Cardiac muscle cell (in vitro differentiated cells and primary cell): Measurements from ENCODE around the gene ABCF1. TPM values are rescaled to one million over a fixed set of nuclear protein-coding genes. Genes with fewer than 3 reads are reported as not detected.
"Not testable (repeated sequence)": the region's sequence is repeated elsewhere in the genome, so short reads cannot be mapped to it uniquely, and the experiment has no call there.

ENCODE experiments used
- DNase-seq, 2 donors: peaks; one replicate each; pipeline versions ENCODE4 v3.0.0 to v3.0.0-alpha.2; 2010 to 2017; ENCODE audit warnings: low read depth in 1 of 2, low spot score in 1 of 2
- H3K27ac ChIP-seq: fragments of 200-600 bp; sonication (generic); 2 replicates; pipeline ENCODE4 v1.5.1; 2016
- H3K27me3 ChIP-seq: fragments of 200-600 bp; sonication (generic); 2 replicates; pipeline ENCODE4 v1.6.0; 2016; ENCODE audit warnings: control low read depth
- H3K36me3 ChIP-seq: fragments of 200-600 bp; sonication (generic); 2 replicates; pipeline ENCODE4 v1.5.1; 2016; ENCODE audit warnings: control low read depth
- H3K4me1 ChIP-seq: fragments of 200-600 bp; sonication (generic); 2 replicates; pipeline ENCODE4 v1.8.1; 2017; ENCODE audit warnings: low read depth, mild to moderate bottlenecking, mixed run types
- H3K4me3 ChIP-seq: fragments of 200-600 bp; sonication (generic); 2 replicates; pipeline ENCODE4 v1.5.1; 2016; ENCODE audit warnings: mild to moderate bottlenecking
- H3K9me3 ChIP-seq: fragments of 200-600 bp; sonication (generic); 2 replicates; pipeline ENCODE4 v1.5.1; 2017; ENCODE audit warnings: low read depth, mild to moderate bottlenecking, control low read depth
- CTCF ChIP-seq: IDR thresholded peaks from 2 replicates; pipeline ENCODE4 v1.5.1; 2012; ENCODE audit warnings: low read depth, mild to moderate bottlenecking, low read length
- polyA plus RNA-seq: library from polyadenylated mRNA; unstranded; fragments of >200 nt; fragmentation: Nextera tagmentation; extraction: Ambion mirVana; gene quantifications from 2 replicates; pipeline ENCODE4 v1.2.1, GENCODE V29; 2016
- total RNA-seq: library from RNA; depleted of rRNA; stranded (reverse); fragments of >200 nt; gene quantifications from 2 replicates; pipeline ENCODE4 v1.2.3, GENCODE V29; 2016

Gene ABCF1
- total and polyA plus RNA-seq, 2 experiments from 2014 or later = 52.5 to 54.4 TPM

- DNase-seq = no peak
- no peak for TF ChIP-seq CTCF
- Histone ChIP-seq H3K4me3 (no peak overlapping the region), H3K27me3 (no peaks in the 10 kb centered on the region), H3K4me1 (no peaks in the 10 kb centered on the region), H3K36me3 (peaks cover 32% of the 10 kb centered on the region), H3K27ac (peak overlapping the region; percentile 30), H3K9me3 (no peaks in the 10 kb centered on the region)
Measured at GRCh38 chr6:30590509-30590908, 19.3 kb downstream of the ABCF1 start.

- H3K9me3 ChIP-seq = no peaks in the 10 kb centered on the region
- H3K27ac ChIP-seq = peak overlapping the region; percentile 30
- H3K4me3 ChIP-seq = no peak overlapping the region
- TF ChIP-seq CTCF = no peak
- H3K27me3 ChIP-seq = no peaks in the 10 kb centered on the region
- DNase-seq = peak in 1 of 2 donors; percentile 57
- H3K4me1 ChIP-seq = no peaks in the 10 kb centered on the region
- peaks cover 32% of the 10 kb centered on the region for H3K36me3 ChIP-seq
Measured at GRCh38 chr6:30591008-30591407, 19.8 kb downstream of the ABCF1 start.

GRCh38 chr6:30592287-30592686, 21.0 kb downstream of the ABCF1 start:
- Histone ChIP-seq H3K27ac (no peak overlapping the region), H3K4me3 (no peak overlapping the region), H3K9me3 (no peaks in the 10 kb centered on the region), H3K27me3 (no peaks in the 10 kb centered on the region), H3K36me3 (peaks cover 23% of the 10 kb centered on the region), H3K4me1 (no peaks in the 10 kb centered on the region)
- no peak for DNase-seq
- no peak for TF ChIP-seq CTCF

- Histone ChIP-seq H3K27ac (peak overlapping the region; percentile 12), H3K36me3 (peaks cover 19% of the 10 kb centered on the region)
- peak; percentile 80 to 86 for DNase-seq
- TF ChIP-seq CTCF = peak; percentile 78
- not testable (repeated sequence) for H3K27me3 ChIP-seq, H3K9me3 ChIP-seq, H3K4me3 ChIP-seq, H3K4me1 ChIP-seq
Measured at GRCh38 chr6:30597315-30598144, 26.3 kb downstream of the ABCF1 start.

- Histone ChIP-seq H3K36me3 (peaks cover 34% of the 10 kb centered on the region), H3K4me3 (no peak overlapping the region), H3K4me1 (no peaks in the 10 kb centered on the region), H3K9me3 (no peaks in the 10 kb centered on the region), H3K27me3 (no peaks in the 10 kb centered on the region), H3K27ac (peak overlapping the region; percentile 62)
- DNase-seq = no peak
- TF ChIP-seq CTCF = no peak
Measured at GRCh38 chr6:30598912-30599624, 27.8 kb downstream of the ABCF1 start.
